ENCODE measurements around the gene RMDN3.

The RMDN3 gene

DNA sequence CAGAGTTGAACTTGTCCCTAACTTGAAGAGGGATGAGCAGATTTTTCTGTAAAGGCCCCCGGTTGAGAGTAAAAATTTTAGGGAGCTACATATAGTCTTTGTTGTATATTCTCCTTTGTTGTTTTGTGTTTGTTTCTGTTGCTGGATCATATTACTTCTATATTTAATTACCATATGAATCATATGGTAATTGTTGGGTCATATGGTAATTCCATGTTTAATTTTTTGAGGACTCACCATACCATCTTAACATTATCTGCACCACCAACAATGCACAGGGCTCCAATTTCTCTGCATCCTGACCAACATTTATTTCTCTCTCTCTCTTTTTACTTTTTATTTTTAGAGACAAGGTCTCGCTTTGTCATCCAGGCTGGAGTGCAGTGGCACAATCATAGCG lies 44.5 kb upstream of the RMDN3 start:
- DNase-seq (ENCODE audit: low read depth in 1 of 2, low spot score in 1 of 2): no peak
- no peak for TF ChIP-seq POLR2AphosphoS5 (IDR thresholded peaks at IDR 0.05; ENCODE audit: low read depth)
- no peak for TF ChIP-seq SPI1 (IDR thresholded peaks at IDR 0.05; ENCODE audit: borderline replicate concordance, low read depth)
- TF ChIP-seq, protein P1, sequence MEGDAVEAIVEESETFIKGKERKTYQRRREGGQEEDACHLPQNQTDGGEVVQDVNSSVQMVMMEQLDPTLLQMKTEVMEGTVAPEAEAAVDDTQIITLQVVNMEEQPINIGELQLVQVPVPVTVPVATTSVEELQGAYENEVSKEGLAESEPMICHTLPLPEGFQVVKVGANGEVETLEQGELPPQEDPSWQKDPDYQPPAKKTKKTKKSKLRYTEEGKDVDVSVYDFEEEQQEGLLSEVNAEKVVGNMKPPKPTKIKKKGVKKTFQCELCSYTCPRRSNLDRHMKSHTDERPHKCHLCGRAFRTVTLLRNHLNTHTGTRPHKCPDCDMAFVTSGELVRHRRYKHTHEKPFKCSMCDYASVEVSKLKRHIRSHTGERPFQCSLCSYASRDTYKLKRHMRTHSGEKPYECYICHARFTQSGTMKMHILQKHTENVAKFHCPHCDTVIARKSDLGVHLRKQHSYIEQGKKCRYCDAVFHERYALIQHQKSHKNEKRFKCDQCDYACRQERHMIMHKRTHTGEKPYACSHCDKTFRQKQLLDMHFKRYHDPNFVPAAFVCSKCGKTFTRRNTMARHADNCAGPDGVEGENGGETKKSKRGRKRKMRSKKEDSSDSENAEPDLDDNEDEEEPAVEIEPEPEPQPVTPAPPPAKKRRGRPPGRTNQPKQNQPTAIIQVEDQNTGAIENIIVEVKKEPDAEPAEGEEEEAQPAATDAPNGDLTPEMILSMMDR (IDR thresholded peaks at IDR 0.05; ENCODE audit: insufficient read depth, low read length): no peak
- no peak for TF ChIP-seq REST (IDR thresholded peaks at IDR 0.05; ENCODE audit: insufficient replicate concordance, low read depth)
- no peak for TF ChIP-seq GABPA (IDR thresholded peaks at IDR 0.05; ENCODE audit: low read depth)
- no peak overlapping the region for H3K27ac ChIP-seq (replicated peaks)
- H3K27me3 ChIP-seq (ENCODE audit: insufficient read depth, poor library complexity, severe bottlenecking): no peaks in the 10 kb centered on the region
- no peak overlapping the region for H3K4me3 ChIP-seq (replicated peaks; ENCODE audit: insufficient read depth, low read length)

DNA sequence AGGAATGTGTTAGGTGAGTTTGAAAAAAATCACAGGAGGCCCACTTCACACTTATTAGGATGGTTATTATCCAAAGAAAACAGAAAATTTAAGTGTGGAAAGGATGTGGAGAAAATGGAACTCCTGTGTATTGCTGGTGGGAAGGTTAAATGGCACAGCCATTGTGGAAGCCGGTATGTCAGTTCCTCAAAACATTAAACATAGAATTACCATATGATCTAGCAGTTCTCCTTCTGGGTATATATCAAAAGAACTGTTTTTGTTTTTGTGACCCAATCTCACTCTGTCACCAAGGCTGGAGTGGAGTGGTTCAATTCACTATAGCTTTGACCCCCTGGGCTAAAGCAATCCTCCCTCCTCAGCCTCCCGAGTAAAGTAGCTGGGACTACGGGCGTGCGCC lies 41.5 kb upstream of the RMDN3 start:
- no peak overlapping the region for H3K4me3 ChIP-seq (replicated peaks; ENCODE audit: insufficient read depth, low read length)
- TF ChIP-seq POLR2AphosphoS5 (IDR thresholded peaks at IDR 0.05; ENCODE audit: low read depth): no peak
- TF ChIP-seq, protein P1 (IDR thresholded peaks at IDR 0.05; ENCODE audit: insufficient read depth, low read length): no peak
- TF ChIP-seq SPI1 (IDR thresholded peaks at IDR 0.05; ENCODE audit: borderline replicate concordance, low read depth): peak; percentile 72; the same call in 1 of the 2 replicates
- no peak for TF ChIP-seq REST (IDR thresholded peaks at IDR 0.05; ENCODE audit: insufficient replicate concordance, low read depth)
- no peak for DNase-seq (ENCODE audit: low read depth in 1 of 2, low spot score in 1 of 2)
- no peaks in the 10 kb centered on the region for H3K27me3 ChIP-seq (ENCODE audit: insufficient read depth, poor library complexity, severe bottlenecking)
- H3K27ac ChIP-seq (replicated peaks): no peak overlapping the region

DNA sequence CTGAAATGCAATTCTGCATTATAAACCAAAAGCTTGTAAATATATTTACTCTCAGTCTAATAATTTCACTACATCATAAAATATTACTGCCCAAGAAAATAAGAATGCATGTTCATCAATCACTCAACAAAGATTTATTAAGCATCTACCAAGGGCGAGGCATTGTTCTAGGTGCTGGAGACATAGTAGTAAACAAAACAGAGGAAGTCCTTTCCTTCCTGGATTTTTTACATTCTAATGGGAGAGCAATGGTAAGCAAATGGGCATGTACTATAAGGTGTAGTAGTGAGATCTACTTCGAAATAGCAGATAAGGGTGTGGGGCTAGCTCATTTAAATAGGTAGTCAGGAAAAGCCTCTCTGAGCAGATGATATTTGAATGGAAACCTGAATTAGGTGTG lies 41.0 kb upstream of the RMDN3 start:
- no peak overlapping the region for H3K4me3 ChIP-seq (replicated peaks; ENCODE audit: insufficient read depth, low read length)
- DNase-seq (ENCODE audit: low read depth in 1 of 2, low spot score in 1 of 2): no peak
- H3K27me3 ChIP-seq (ENCODE audit: insufficient read depth, poor library complexity, severe bottlenecking): no peaks in the 10 kb centered on the region
- TF ChIP-seq, protein P1 (IDR thresholded peaks at IDR 0.05; ENCODE audit: insufficient read depth, low read length): no peak
- no peak for TF ChIP-seq POLR2AphosphoS5 (IDR thresholded peaks at IDR 0.05; ENCODE audit: low read depth)
- no peak for TF ChIP-seq SPI1 (IDR thresholded peaks at IDR 0.05; ENCODE audit: borderline replicate concordance, low read depth)
- no peak for TF ChIP-seq REST (IDR thresholded peaks at IDR 0.05; ENCODE audit: insufficient replicate concordance, low read depth)
- no peak for TF ChIP-seq GABPA (IDR thresholded peaks at IDR 0.05; ENCODE audit: low read depth)
- peak overlapping the region; percentile 16; the same call in 1 of the 2 replicates for H3K27ac ChIP-seq (replicated peaks)
